ENCODE measurements around the gene NOP14.

Gene NOP14

DNA sequence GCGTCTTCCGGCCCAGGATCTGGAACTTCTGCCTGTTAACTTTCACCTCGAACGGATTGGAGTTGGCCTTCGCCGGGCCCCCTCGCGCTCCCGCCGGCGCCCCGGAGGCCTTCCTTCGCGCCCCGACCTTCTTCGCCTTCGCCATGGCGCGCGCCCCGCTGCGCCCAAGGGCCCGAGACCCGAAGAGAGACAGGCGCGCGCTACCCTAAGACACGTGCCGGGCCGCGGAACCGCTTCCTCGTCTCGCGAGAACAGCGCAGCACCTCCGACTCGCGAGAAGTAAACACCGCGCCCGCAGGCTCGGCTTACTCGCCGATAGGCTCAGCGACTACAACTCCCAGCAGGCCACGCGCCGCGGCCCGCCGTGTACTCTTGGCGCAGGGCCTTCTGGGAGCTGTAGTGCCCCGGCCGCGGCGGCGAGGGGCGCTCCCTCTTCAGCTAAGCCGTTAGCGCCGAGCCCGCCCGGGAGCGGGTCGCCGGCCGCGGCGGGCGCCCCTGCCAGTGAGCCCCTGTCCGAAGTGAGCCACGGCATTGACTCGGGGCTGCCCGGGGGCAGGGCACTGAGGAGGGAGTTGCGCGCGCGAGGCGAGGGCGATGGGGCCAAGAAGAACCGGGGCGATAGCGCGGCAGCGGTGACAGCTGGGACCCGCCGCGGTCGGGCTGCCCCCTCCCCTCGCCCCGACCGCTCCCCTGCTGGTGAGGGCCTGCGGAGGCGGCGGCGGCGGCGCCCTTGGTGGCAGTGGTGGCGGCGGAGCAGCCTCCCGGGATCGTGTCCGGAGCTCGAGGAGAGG is at the start of gene NOP14, which contains the start of gene GRK4:
Gene NOP14, minus strand, starts transcription at position 232 of the 791 bp plus-strand sequence. Its CDS starts 87 bp downstream, at position 145.
Gene GRK4, plus strand, starts transcription at position 397 of the 791 bp plus-strand sequence. CDS start 500 bp downstream, outside the sequence.
- TF ChIP-seq, protein P1, sequence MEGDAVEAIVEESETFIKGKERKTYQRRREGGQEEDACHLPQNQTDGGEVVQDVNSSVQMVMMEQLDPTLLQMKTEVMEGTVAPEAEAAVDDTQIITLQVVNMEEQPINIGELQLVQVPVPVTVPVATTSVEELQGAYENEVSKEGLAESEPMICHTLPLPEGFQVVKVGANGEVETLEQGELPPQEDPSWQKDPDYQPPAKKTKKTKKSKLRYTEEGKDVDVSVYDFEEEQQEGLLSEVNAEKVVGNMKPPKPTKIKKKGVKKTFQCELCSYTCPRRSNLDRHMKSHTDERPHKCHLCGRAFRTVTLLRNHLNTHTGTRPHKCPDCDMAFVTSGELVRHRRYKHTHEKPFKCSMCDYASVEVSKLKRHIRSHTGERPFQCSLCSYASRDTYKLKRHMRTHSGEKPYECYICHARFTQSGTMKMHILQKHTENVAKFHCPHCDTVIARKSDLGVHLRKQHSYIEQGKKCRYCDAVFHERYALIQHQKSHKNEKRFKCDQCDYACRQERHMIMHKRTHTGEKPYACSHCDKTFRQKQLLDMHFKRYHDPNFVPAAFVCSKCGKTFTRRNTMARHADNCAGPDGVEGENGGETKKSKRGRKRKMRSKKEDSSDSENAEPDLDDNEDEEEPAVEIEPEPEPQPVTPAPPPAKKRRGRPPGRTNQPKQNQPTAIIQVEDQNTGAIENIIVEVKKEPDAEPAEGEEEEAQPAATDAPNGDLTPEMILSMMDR (IDR thresholded peaks at IDR 0.05; ENCODE audit: insufficient read depth, missing control alignments), result no peak
- DNase-seq (ENCODE audit: insufficient read length, low spot score) (peak; percentile 82), FAIRE-seq (no peak)

DNA sequence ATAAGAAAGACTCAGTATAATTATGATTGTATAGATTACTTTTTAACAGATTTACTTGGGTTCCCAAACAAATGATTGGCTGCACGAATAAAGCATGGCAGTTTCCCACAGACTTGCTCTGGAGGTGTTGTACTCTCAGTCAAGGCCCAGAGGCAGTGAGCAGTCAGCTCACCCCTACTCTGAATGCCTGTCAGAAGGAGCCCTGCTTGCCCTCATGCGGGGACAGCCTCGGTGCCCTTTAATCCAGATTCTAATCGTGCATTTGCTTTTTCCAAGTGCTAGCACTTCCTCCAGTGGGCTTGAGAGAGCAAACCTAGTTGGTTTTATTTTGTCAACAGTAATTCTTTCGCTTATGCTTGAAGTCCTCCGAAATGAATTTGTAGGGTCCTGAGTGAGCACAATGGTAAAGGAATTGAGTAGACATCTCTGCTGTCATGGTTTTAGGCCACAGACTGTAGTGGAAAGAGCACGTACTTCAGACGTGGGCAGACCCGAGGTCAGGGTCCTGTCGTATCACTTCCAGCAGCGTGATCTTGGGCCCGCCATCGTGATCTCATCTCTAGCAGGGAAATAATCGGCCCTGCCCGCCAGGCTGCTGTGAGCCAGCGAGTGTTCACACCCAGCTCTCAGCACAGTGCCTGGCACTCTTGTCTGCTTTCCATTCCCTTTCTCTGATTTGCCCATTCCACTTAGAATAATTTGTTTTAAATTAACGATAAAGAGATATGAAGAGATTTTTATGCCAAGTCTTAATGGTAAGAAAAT is 48.4 kb upstream of the NOP14 start:
- TF ChIP-seq, protein P1 (IDR thresholded peaks at IDR 0.05; ENCODE audit: insufficient read depth, missing control alignments), result no peak
- DNase-seq (ENCODE audit: insufficient read length, low spot score) (no peak), FAIRE-seq (no peak)

DNA sequence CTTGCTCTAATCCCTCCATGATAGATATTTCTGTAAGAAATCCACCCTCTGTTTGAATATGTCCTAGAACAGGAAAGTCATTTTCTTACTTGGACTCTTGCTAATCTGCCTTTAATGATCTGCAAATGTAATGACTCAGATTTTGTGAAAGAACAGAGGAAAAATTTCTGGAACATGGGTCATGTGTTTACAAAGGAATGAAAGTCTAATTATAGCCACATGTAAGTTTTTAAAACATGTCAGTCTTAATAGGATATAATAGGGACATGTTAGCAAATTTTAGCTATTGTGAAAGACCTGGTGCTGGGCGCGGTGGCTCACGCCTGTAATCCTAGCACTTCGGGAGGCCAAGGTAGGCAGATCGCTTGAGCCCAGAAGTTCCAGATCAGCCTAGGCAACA is 47.8 kb upstream of the NOP14 start:
- DNase-seq (ENCODE audit: insufficient read length, low spot score) (no peak), FAIRE-seq (no peak)

DNA sequence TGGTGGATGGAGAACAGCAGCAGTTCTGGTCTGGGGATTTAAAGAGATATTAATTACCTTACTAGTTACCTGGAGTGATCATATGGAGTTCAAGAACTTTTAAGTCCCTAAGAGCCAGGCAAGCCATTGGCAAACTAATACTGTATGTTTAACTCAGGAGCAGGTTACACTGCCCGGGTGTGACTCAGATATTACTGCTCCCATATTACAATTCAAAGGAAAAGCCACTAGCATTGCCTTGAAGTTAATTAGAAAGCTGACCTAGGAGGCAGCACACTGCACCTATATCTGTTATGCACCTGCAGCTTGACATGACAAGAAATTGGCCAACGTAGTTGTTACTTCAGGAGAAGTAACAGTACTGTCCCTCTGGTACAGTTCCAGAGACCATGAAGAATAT is 47.4 kb upstream of the NOP14 start:
- no peak for DNase-seq (ENCODE audit: insufficient read length, low spot score)
- no peak for FAIRE-seq

More for the DNA sequence above, 47.8 kb upstream of the NOP14 start:
- TF ChIP-seq, protein P1 (IDR thresholded peaks at IDR 0.05; ENCODE audit: insufficient read depth, missing control alignments), result no peak

DNA sequence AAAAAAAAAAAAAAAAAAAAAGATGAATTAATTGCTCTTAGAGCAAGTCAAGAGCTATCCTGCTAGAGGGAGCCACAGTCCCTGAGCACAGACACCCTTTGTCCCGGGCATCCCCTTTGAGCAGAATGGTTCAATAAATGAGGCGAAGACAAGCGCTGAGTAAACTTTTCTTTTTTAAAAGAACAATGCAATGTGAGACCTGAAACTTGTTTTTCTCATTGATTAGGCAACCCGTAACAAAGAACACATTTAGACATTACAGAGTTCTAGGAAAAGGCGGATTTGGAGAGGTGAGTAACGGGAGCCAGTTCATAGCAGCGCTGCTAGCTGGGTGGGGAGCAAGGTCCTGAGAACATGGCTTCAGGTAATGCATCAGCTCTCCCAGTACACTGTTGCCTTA is 46.2 kb upstream of the NOP14 start:
- no peak for DNase-seq (ENCODE audit: insufficient read length, low spot score)
- TF ChIP-seq, protein P1 (IDR thresholded peaks at IDR 0.05; ENCODE audit: insufficient read depth, missing control alignments), result no peak
- no peak for FAIRE-seq

More for the DNA sequence above, 47.4 kb upstream of the NOP14 start:
- TF ChIP-seq, protein P1 (IDR thresholded peaks at IDR 0.05; ENCODE audit: insufficient read depth, missing control alignments), result no peak

DNA sequence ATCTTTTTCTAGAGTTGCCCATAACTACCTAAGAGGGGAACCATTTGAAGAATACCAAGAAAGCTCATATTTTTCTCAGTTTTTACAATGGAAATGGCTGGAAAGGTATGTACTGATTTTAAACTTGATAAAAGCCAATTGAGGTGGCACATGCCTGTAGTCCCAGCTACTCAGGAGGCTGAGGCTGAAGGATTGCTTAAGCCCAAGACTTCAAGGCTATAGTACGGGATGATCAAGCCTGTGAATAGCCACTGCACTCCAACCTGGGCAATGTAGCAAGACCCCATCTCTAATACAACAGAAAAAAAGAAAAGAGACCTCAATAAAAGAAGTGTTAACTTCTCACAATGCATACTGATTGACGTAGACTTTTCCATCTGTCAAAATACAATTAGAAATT is 44.5 kb upstream of the NOP14 start:
- no peak for DNase-seq (ENCODE audit: insufficient read length, low spot score)
- TF ChIP-seq, protein P1 (IDR thresholded peaks at IDR 0.05; ENCODE audit: insufficient read depth, missing control alignments), result no peak
- no peak for FAIRE-seq

All from D721Med (cell line).